ENCODE measurements around the gene PDZD7. TPM values are rescaled to one million over a fixed set of nuclear protein-coding genes. Genes with fewer than 3 reads are reported as not detected.
A peak's percentile ranks its signal among the peaks of the same experiment; 100 is the strongest.

The PDZD7 gene
- total and polyA plus RNA-seq, 9 of the 15 experiments (the other 6 are each of a cell fraction or from before 2014, with no cell fraction given) = 0.04 to 0.24 (median 0.08) TPM; not detected in 3

DNA sequence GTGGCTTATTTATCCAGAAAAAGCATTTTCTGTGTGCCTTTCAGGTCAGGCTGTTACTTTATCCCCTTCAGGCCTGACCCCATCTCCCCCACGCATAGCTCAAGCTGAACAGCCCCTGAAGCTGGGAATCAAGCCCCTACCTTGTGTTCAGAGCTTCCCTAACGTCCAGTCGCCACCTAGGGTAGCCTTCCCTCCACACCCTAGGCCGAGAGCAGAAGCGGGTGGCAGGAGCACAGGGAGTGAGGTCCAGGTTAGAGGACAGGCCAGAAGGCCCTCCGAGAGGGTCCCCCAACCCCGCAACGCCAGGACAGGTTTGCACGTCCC is 62.1 kb downstream of the PDZD7 start:
- Histone ChIP-seq H2AFZ (ENCODE audit: low read depth, low read length) (peak overlapping the region; percentile 97), H3K27ac (ENCODE audit: extremely low read depth, low read depth, low read length) (no peak overlapping the region), H3K9ac (ENCODE audit: insufficient read depth in 1 of 2, low read depth in 2 of 2, low read length in 2 of 2) (peak overlapping the region; percentile 34 to 89; a peak in 3 of 4 replicates), H3K9me3 (replicated peaks; ENCODE audit: control insufficient read depth, insufficient read depth, low read depth, low read length) (no peaks in the 10 kb centered on the region), H4K20me1 (replicated peaks; ENCODE audit: control insufficient read depth, insufficient read depth, low read length) (no peaks in the 10 kb centered on the region), H3K27me3 (ENCODE audit: control insufficient read depth in 2 of 2, insufficient read depth in 2 of 2, low read length in 2 of 2) (no peaks in the 10 kb centered on the region), H3K9me1 (ENCODE audit: control insufficient read depth, insufficient read depth, low read length) (no peaks in the 10 kb centered on the region), H3K36me3 (ENCODE audit: control insufficient read depth, insufficient read depth, low read length) (peaks cover 4% of the 10 kb centered on the region; the same call in 1 of the 3 replicates), H3K4me3 (peak overlapping the region; percentile 52), H3K4me2 (ENCODE audit: insufficient read depth, low read length) (peak overlapping the region; percentile 68), H3K79me2 (ENCODE audit: control insufficient read depth, insufficient read depth, low read length) (no peaks in the 10 kb centered on the region), H3K4me1 (replicated peaks in 1 of 2; ENCODE audit: control insufficient read depth in 2 of 2, insufficient read depth in 2 of 2, low read length in 2 of 2) (peaks cover 12 to 14% of the 10 kb centered on the region in 2 experiments)
- DNase-seq (ENCODE audit: extremely low read depth in 1 of 4, low spot score in 3 of 4) (no peak), FAIRE-seq (no peak), ATAC-seq (peak; percentile 61)
- CTCF ChIA-PET (ENCODE audit: low intra/inter-chr PET ratio) = interaction anchor here (0.6 kb wide), 1 partner anchor 71 kb away, joined by 3 read pairs; no protein-coding TSS in a partner anchor
- POLR2A ChIA-PET = no interaction called here
- in situ Hi-C loops (cut with MboI) (no loop called here), intact Hi-C loops (cut with micrococcal nuclease) (no loop called here)
- 33% methylated on average over 8 of the region's 9 CpGs for WGBS (ENCODE audit: insufficient coverage, low coverage, missing lambda C conversion rate)
- TF ChIP-seq, protein P1, sequence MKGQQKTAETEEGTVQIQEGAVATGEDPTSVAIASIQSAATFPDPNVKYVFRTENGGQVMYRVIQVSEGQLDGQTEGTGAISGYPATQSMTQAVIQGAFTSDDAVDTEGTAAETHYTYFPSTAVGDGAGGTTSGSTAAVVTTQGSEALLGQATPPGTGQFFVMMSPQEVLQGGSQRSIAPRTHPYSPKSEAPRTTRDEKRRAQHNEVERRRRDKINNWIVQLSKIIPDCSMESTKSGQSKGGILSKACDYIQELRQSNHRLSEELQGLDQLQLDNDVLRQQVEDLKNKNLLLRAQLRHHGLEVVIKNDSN (CRISPR knock-in tag; IDR thresholded peaks at IDR 0.05) = peak; percentile 23; the same call in 1 of the 2 replicates
- 0 out of 4 replicates have a peak, but pooled peaks of 1 of the 2 experiments have one; percentile 7 for TF ChIP-seq HDAC1 (IDR thresholded peaks at IDR 0.05)
- TF ChIP-seq CHCHD3 (CRISPR knock-in tag; IDR thresholded peaks at IDR 0.05) = no peak
- TF ChIP-seq, protein P2, sequence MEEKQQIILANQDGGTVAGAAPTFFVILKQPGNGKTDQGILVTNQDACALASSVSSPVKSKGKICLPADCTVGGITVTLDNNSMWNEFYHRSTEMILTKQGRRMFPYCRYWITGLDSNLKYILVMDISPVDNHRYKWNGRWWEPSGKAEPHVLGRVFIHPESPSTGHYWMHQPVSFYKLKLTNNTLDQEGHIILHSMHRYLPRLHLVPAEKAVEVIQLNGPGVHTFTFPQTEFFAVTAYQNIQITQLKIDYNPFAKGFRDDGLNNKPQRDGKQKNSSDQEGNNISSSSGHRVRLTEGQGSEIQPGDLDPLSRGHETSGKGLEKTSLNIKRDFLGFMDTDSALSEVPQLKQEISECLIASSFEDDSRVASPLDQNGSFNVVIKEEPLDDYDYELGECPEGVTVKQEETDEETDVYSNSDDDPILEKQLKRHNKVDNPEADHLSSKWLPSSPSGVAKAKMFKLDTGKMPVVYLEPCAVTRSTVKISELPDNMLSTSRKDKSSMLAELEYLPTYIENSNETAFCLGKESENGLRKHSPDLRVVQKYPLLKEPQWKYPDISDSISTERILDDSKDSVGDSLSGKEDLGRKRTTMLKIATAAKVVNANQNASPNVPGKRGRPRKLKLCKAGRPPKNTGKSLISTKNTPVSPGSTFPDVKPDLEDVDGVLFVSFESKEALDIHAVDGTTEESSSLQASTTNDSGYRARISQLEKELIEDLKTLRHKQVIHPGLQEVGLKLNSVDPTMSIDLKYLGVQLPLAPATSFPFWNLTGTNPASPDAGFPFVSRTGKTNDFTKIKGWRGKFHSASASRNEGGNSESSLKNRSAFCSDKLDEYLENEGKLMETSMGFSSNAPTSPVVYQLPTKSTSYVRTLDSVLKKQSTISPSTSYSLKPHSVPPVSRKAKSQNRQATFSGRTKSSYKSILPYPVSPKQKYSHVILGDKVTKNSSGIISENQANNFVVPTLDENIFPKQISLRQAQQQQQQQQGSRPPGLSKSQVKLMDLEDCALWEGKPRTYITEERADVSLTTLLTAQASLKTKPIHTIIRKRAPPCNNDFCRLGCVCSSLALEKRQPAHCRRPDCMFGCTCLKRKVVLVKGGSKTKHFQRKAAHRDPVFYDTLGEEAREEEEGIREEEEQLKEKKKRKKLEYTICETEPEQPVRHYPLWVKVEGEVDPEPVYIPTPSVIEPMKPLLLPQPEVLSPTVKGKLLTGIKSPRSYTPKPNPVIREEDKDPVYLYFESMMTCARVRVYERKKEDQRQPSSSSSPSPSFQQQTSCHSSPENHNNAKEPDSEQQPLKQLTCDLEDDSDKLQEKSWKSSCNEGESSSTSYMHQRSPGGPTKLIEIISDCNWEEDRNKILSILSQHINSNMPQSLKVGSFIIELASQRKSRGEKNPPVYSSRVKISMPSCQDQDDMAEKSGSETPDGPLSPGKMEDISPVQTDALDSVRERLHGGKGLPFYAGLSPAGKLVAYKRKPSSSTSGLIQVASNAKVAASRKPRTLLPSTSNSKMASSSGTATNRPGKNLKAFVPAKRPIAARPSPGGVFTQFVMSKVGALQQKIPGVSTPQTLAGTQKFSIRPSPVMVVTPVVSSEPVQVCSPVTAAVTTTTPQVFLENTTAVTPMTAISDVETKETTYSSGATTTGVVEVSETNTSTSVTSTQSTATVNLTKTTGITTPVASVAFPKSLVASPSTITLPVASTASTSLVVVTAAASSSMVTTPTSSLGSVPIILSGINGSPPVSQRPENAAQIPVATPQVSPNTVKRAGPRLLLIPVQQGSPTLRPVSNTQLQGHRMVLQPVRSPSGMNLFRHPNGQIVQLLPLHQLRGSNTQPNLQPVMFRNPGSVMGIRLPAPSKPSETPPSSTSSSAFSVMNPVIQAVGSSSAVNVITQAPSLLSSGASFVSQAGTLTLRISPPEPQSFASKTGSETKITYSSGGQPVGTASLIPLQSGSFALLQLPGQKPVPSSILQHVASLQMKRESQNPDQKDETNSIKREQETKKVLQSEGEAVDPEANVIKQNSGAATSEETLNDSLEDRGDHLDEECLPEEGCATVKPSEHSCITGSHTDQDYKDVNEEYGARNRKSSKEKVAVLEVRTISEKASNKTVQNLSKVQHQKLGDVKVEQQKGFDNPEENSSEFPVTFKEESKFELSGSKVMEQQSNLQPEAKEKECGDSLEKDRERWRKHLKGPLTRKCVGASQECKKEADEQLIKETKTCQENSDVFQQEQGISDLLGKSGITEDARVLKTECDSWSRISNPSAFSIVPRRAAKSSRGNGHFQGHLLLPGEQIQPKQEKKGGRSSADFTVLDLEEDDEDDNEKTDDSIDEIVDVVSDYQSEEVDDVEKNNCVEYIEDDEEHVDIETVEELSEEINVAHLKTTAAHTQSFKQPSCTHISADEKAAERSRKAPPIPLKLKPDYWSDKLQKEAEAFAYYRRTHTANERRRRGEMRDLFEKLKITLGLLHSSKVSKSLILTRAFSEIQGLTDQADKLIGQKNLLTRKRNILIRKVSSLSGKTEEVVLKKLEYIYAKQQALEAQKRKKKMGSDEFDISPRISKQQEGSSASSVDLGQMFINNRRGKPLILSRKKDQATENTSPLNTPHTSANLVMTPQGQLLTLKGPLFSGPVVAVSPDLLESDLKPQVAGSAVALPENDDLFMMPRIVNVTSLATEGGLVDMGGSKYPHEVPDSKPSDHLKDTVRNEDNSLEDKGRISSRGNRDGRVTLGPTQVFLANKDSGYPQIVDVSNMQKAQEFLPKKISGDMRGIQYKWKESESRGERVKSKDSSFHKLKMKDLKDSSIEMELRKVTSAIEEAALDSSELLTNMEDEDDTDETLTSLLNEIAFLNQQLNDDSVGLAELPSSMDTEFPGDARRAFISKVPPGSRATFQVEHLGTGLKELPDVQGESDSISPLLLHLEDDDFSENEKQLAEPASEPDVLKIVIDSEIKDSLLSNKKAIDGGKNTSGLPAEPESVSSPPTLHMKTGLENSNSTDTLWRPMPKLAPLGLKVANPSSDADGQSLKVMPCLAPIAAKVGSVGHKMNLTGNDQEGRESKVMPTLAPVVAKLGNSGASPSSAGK (IDR thresholded peaks at IDR 0.05) = peak; percentile 35
- no TSS peak for BruUV-seq (replicated peaks)
